Astrocyte of the cerebellum (primary cell): ENCODE results near the gene SLC25A51.
"Not testable (repeated sequence)": the region's sequence is repeated elsewhere in the genome, so short reads cannot be mapped to it uniquely, and the experiment has no call there.

Experiments
- DNase-seq: peaks from one replicate; pipeline ENCODE4 v3.0.0-alpha.2; 2011; ENCODE audit warnings: low read depth
- H3K4me3 ChIP-seq: 2 replicates; pipeline ENCODE4 v1.5.1; 2011; ENCODE audit warnings: mild to moderate bottlenecking, low read depth, low read length, moderate library complexity
- CTCF ChIP-seq: IDR thresholded peaks from 2 replicates; pipeline ENCODE4 v1.5.1; 2012; ENCODE audit warnings: low read length, low read depth, moderate library complexity, mild to moderate bottlenecking; ENCODE audit errors: missing control alignments
- in situ Hi-C: cut with HindIII; loops from 2 replicates; pipeline ENCODE4 v1.10.0; 2017; ENCODE audit warnings: low sequenced_read_pairs

SLC25A51 gene

GRCh38 chr9:37911271-37911681, 7.3 kb upstream of the SLC25A51 start:
- in situ Hi-C loops, result loop anchor here (25.0 kb wide), 1 partner anchor 326 kb away; no protein-coding TSS in a partner anchor
- DNase-seq, result no peak
- TF ChIP-seq CTCF, result no peak
- no peak overlapping the region for H3K4me3 ChIP-seq

DNA sequence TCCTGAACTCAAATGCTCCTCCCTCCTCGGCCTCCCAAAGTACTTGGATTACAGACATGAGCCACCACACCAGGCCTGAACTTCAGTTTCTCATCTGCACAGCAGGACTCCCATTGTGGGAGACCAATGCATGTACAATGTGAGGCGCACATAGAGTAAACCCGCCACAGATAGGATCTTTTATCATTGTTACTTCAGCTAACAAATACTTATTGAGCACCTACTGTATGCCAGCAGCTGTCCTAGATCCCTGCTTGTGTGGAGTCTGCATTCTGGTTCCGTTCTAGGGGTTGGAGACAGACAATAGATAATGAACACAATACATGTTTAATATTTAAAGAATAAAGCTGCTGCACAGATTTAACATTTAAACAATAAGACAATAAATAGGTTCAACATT, 6.3 kb upstream of the SLC25A51 start:
- DNase-seq, result no peak
- no peak overlapping the region for H3K4me3 ChIP-seq
- TF ChIP-seq CTCF, result no peak
- in situ Hi-C loops, result loop anchor here (25.0 kb wide), 1 partner anchor 327 kb away; no protein-coding TSS in a partner anchor

- H3K4me3 ChIP-seq, DNase-seq: not testable (repeated sequence)
- in situ Hi-C loops, result loop anchor here (25.0 kb wide), 1 partner anchor 327 kb away; no protein-coding TSS in a partner anchor
Observed at GRCh38 chr9:37909836-37910235, 5.9 kb upstream of the SLC25A51 start.

DNA sequence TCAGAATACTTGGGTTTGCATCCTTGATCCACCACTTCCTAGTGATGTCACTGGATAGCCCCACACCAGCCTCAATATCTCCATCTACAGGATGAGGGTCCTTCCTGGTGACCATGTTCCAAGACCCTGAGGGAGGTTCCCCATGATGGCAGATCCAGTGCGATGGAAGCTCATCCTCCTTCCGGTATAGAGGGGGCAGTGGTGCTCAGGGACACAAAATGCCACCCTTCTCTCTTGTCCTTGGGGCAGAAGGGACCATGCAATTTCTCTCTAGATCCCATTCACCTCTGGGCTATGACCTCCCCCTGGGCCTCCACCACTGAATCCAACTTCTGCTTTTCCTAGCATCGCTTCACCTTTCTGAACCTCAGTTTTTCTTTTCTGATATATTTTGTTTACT, 5.4 kb upstream of the SLC25A51 start:
- in situ Hi-C loops, result loop anchor here (25.0 kb wide), 1 partner anchor 328 kb away; no protein-coding TSS in a partner anchor
- DNase-seq, result no peak
- no peak overlapping the region for H3K4me3 ChIP-seq
- TF ChIP-seq CTCF, result no peak

DNA sequence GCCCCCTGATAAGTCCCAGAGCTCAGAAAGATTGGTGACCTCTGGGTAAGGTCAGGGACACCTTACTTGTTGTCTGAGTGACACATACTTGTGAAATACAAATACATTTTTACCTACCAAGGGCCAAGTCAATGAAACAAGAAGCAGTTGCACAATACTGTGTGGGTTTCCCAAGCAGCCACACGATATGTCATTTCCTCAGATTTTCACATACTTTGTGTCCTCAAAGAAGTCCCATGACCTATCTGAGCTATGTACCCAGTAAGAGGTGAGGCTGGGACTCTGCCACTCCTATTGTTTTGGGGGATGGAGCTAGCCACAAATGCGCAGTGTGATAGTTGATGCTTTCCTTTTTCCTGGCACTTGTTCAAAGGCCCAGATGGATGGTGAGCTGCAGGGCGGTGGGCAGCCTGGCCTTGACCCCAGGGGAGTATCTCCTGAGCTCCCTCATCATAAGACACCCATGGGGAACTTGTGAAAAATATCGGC, 4.8 kb upstream of the SLC25A51 start:
- no peak for DNase-seq
- in situ Hi-C loops, result loop anchor here (25.0 kb wide), 1 partner anchor 329 kb away; no protein-coding TSS in a partner anchor
- TF ChIP-seq CTCF, result no peak
- H3K4me3 ChIP-seq, result no peak overlapping the region

GRCh38 chr9:37908283-37908682, 4.4 kb upstream of the SLC25A51 start:
- TF ChIP-seq CTCF, result no peak
- H3K4me3 ChIP-seq, result no peak overlapping the region
- DNase-seq, result no peak
- in situ Hi-C loops, result loop anchor here (25.0 kb wide), 1 partner anchor 329 kb away; no protein-coding TSS in a partner anchor

DNA sequence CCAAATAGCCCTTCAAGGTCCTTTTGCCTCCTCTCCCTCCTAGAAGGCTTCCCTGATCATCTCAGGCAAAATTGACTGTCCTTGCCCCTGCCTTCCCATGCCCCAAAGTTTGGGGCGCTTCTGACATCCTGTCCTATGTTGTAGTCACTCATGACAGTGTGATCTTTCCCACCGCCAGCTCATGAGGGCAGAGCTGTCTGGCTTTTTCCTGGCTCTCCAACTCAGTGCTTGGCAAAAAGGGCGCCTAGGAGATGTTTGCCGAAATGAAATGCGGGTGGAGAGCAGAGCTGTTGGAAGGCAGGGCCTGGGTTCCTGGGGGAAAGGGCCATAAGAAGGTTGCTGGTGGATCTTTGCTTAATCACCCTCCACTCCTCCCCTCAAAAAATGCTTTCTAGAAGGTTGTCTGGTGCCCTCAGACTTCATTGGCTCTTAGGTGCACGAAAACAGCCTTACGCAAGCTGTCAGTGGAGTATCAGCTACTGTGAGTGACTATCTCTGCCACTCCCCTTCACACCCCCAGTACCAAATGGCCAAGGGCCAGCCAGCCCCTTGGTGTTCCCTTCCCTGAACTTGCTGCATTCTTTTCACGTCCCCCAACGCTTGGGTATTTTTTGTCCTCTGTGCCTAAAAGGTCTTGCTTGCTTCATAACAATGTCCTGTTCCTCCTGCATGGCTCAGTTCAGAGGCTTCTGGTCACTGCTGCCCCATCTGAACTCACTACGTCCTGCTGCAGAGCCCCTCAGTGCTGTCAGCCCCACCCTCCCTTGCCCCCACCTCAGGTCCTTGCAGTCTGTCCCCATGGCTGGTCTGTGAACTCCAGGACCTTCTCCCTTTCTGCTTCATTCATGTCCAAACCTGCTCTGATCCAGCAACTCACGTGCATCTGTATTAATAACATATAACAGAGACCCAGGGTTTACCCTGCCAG, 2.6 kb upstream of the SLC25A51 start:
- TF ChIP-seq CTCF, result no peak
- in situ Hi-C loops, result loop anchor here (25.0 kb wide), 1 partner anchor 331 kb away; no protein-coding TSS in a partner anchor
- DNase-seq, result no peak
- no peak overlapping the region for H3K4me3 ChIP-seq
